ENCODE results near the gene KDM2A. TPM values are rescaled to one million over a fixed set of nuclear protein-coding genes. Genes with fewer than 3 reads are reported as not detected.

Gene KDM2A
- total and polyA plus RNA-seq, 7 donors = 15.6 to 67.3 (median 29.0) TPM

- H3K27ac ChIP-seq = peak overlapping the region; percentile 69 to 77 (median 74)
- no peaks in the 10 kb centered on the region for H3K9me3 ChIP-seq
- H3K36me3 ChIP-seq = peaks cover 12 to 44% (median 28%) of the 10 kb centered on the region in 4 donors
- H3K4me1 ChIP-seq = peaks cover 0 to 31% (median 24%) of the 10 kb centered on the region in 4 donors
- no peaks in the 10 kb centered on the region for H3K27me3 ChIP-seq
- peak; percentile 69 for DNase-seq
- TF ChIP-seq CTCF (IDR thresholded peaks at IDR 0.05) (no peak), POLR2AphosphoS5 (IDR thresholded peaks at IDR 0.05) (no peak), POLR2A (IDR thresholded peaks at IDR 0.05) (no peak), EP300 (IDR thresholded peaks at IDR 0.05) (no peak)
- 3 to 19% methylated on average over 43 of the region's 43 CpGs for WGBS, 2 donors
- H3K4me3 ChIP-seq = peak overlapping the region; percentile 54 to 98 (median 78)
- intact Hi-C loops (cut with DNase I) = no loop called here
Observed at GRCh38 chr11:67303835-67304411, 184.9 kb downstream of the KDM2A start.

- H3K36me3 ChIP-seq = peaks cover 8 to 44% (median 21%) of the 10 kb centered on the region in 4 donors
- H3K4me3 ChIP-seq = peak overlapping the region; percentile 54 to 98 (median 78)
- DNase-seq = peak; percentile 62
- no peaks in the 10 kb centered on the region for H3K9me3 ChIP-seq
- intact Hi-C loops (cut with DNase I) = no loop called here
- TF ChIP-seq POLR2AphosphoS5 (IDR thresholded peaks at IDR 0.05) = no peak
- TF ChIP-seq EP300 (IDR thresholded peaks at IDR 0.05) = no peak
- TF ChIP-seq POLR2A (IDR thresholded peaks at IDR 0.05) = no peak
- TF ChIP-seq CTCF (IDR thresholded peaks at IDR 0.05) = no peak
- peak overlapping the region in 2 of 4 donors; percentile 69 to 71 for H3K27ac ChIP-seq
- H3K27me3 ChIP-seq = no peaks in the 10 kb centered on the region
- WGBS, 2 donors = 40 to 77% methylated on average over 14 of the region's 14 CpGs
- H3K4me1 ChIP-seq = peaks cover 0 to 31% (median 24%) of the 10 kb centered on the region in 4 donors
Observed at GRCh38 chr11:67304511-67305113, 185.5 kb downstream of the KDM2A start.

GRCh38 chr11:67306769-67307544 lies 187.9 kb downstream of the KDM2A start:
- peaks cover 0 to 30% (median 3%) of the 10 kb centered on the region in 4 donors for H3K36me3 ChIP-seq
- H3K4me3 ChIP-seq = no peak overlapping the region
- H3K27me3 ChIP-seq = no peaks in the 10 kb centered on the region
- intact Hi-C loops (cut with DNase I) = no loop called here
- H3K4me1 ChIP-seq = peaks cover 0 to 31% (median 22%) of the 10 kb centered on the region in 4 donors
- 91 to 94% methylated on average over 19 of the region's 19 CpGs for WGBS, 2 donors
- TF ChIP-seq CTCF (IDR thresholded peaks at IDR 0.05) (no peak), EP300 (IDR thresholded peaks at IDR 0.05) (no peak)
- DNase-seq = peak; percentile 61
- no peak overlapping the region for H3K27ac ChIP-seq
- H3K9me3 ChIP-seq = no peaks in the 10 kb centered on the region

- H3K27me3 ChIP-seq = no peaks in the 10 kb centered on the region
- WGBS, 2 donors = 87 to 93% methylated on average over 12 of the region's 12 CpGs
- no peaks in the 10 kb centered on the region for H3K9me3 ChIP-seq
- H3K36me3 ChIP-seq = peaks cover 0 to 26% (median 3%) of the 10 kb centered on the region in 4 donors
- TF ChIP-seq EP300 (IDR thresholded peaks at IDR 0.05) (no peak), CTCF (IDR thresholded peaks at IDR 0.05) (no peak), POLR2AphosphoS5 (IDR thresholded peaks at IDR 0.05) (no peak), POLR2A (IDR thresholded peaks at IDR 0.05) (no peak)
- H3K4me1 ChIP-seq = peaks cover 0 to 27% (median 17%) of the 10 kb centered on the region in 4 donors
- no peak overlapping the region for H3K27ac ChIP-seq
- no peak overlapping the region for H3K4me3 ChIP-seq
- intact Hi-C loops (cut with DNase I) = no loop called here
- DNase-seq = no peak
Observed at GRCh38 chr11:67307545-67308001, 188.5 kb downstream of the KDM2A start.

Other genes with a start within 250 kb of the KDM2A start
- 10 to 100 TPM in 1 of 4 donors, 1 to 10 TPM in 3; 2.0 to 11.8 (median 5.1) TPM for gene PC, start 160.9 kb upstream of the KDM2A start, total RNA-seq
- 10 to 100 TPM; 27.0 to 40.2 (median 34.2) TPM for gene PC, start 160.9 kb upstream of the KDM2A start, polyA plus RNA-seq
- gene C11orf86, start 144.0 kb upstream of the KDM2A start, total RNA-seq = not detected
- gene C11orf86, start 144.0 kb upstream of the KDM2A start, polyA plus RNA-seq = 100 to 1,000 TPM in 2 of 3 donors, 10 to 100 TPM in 1; 61.0 to 297 (median 132) TPM
- not detected for gene SYT12, start 96.1 kb upstream of the KDM2A start, total RNA-seq
- gene SYT12, start 96.1 kb upstream of the KDM2A start, polyA plus RNA-seq = 1 to 10 TPM in 1 of 3 donors, under 1 TPM in 2; under 0.01 to 1.1 (median 0.92) TPM
- gene RHOD, start 62.4 kb upstream of the KDM2A start, total RNA-seq = 10 to 100 TPM; 14.1 to 24.2 (median 16.2) TPM
- gene RHOD, start 62.4 kb upstream of the KDM2A start, polyA plus RNA-seq = 10 to 100 TPM; 11.2 to 16.2 (median 11.4) TPM
- 10 to 100 TPM; 32.1 to 48.2 (median 38.9) TPM for gene GRK2, start 147.2 kb downstream of the KDM2A start, total RNA-seq
- 100 to 1,000 TPM in 1 of 3 donors, 10 to 100 TPM in 2; 88.3 to 152 (median 92.0) TPM for gene GRK2, start 147.2 kb downstream of the KDM2A start, polyA plus RNA-seq
- gene ANKRD13D, start 170.0 kb downstream of the KDM2A start, total RNA-seq = 10 to 100 TPM; 23.9 to 45.7 (median 24.2) TPM
- 10 to 100 TPM in 2 of 3 donors, 1 to 10 TPM in 1; 9.0 to 42.2 (median 16.8) TPM for gene ANKRD13D, start 170.0 kb downstream of the KDM2A start, polyA plus RNA-seq
- gene SSH3, start 184.3 kb downstream of the KDM2A start, total RNA-seq = 10 to 100 TPM; 20.0 to 37.7 (median 26.6) TPM
- 10 to 100 TPM; 15.6 to 39.0 (median 21.3) TPM for gene SSH3, start 184.3 kb downstream of the KDM2A start, polyA plus RNA-seq
- gene POLD4, start 234.3 kb downstream of the KDM2A start, total RNA-seq = 10 to 100 TPM; 48.5 to 78.9 (median 67.0) TPM
- gene POLD4, start 234.3 kb downstream of the KDM2A start, polyA plus RNA-seq = 100 to 1,000 TPM; 381 to 748 (median 498) TPM